ENCODE data around the gene PDCD6IP. TPM values are rescaled to one million over a fixed set of nuclear protein-coding genes. Genes with fewer than 3 reads are reported as not detected.
"Not testable (repeated sequence)": the region's sequence is repeated elsewhere in the genome, so short reads cannot be mapped to it uniquely, and the experiment has no call there.

Gene PDCD6IP
- total and polyA plus RNA-seq, 10 donors = 30.5 to 265 (median 175) TPM

DNA sequence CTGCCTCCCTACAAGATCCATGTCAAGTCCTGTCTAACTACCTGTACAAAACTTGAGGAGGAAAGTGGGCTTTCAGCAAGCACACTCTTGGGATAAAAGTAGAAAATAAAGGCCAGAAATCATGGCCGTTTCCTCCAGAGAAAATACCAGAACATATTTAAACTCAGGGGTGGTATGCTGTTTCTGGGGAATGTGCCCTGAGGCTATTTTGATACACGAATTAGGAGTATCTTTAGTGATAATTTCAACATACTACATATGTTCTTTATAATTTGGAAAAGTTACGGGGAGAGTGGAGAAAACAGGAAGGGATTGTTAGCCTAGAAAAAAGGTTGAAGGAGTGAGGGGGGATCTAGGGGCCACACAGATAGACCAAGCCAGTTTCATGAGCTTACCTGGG lies 18.7 kb upstream of the PDCD6IP start:
- intact Hi-C loops (cut with DNase I; ENCODE audit: low total_unique reads) = loop anchor here (10.0 kb wide), 2 partner anchors 145 to 645 kb away; no protein-coding TSS in a partner anchor
- TF ChIP-seq, protein P1, sequence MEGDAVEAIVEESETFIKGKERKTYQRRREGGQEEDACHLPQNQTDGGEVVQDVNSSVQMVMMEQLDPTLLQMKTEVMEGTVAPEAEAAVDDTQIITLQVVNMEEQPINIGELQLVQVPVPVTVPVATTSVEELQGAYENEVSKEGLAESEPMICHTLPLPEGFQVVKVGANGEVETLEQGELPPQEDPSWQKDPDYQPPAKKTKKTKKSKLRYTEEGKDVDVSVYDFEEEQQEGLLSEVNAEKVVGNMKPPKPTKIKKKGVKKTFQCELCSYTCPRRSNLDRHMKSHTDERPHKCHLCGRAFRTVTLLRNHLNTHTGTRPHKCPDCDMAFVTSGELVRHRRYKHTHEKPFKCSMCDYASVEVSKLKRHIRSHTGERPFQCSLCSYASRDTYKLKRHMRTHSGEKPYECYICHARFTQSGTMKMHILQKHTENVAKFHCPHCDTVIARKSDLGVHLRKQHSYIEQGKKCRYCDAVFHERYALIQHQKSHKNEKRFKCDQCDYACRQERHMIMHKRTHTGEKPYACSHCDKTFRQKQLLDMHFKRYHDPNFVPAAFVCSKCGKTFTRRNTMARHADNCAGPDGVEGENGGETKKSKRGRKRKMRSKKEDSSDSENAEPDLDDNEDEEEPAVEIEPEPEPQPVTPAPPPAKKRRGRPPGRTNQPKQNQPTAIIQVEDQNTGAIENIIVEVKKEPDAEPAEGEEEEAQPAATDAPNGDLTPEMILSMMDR (IDR thresholded peaks at IDR 0.05 in 8 of 11, conservative IDR thresholded peaks at IDR 0.05 in 3 of 11) = no peak
- no peak for TF ChIP-seq POLR2A (IDR thresholded peaks at IDR 0.05)
- no peak for TF ChIP-seq POLR2AphosphoS5 (IDR thresholded peaks at IDR 0.05)
- no peaks in the 10 kb centered on the region for H3K36me3 ChIP-seq
- H3K4me3 ChIP-seq = no peak overlapping the region
- DNase-seq = no peak
- H3K9me3 ChIP-seq = no peaks in the 10 kb centered on the region
- WGBS, 5 donors = 65 to 84% (median 77%) methylated on average over 3 of the region's 3 CpGs
- no peaks in the 10 kb centered on the region for H3K27me3 ChIP-seq (replicated peaks in 1 of 7)
- no peaks in the 10 kb centered on the region for H3K4me1 ChIP-seq
- H3K27ac ChIP-seq = no peak overlapping the region

DNA sequence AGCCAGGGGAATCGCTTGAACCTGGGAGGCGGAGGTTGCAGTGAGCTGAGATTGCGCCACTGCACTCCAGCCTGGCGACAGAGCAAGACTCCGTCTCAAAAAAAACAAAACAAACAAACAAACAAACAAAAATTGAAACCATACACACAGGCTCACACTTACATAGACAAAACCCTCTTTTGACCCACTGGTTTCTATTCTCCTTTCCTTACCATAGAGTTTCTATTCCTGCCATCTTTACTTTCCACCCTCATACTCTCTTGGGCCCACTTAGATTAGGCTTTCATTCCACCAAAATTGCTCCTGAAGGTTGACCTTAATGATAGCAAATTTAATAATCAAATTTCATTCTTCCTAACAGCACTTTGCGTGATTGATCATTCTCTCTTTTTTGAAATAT lies 17.0 kb upstream of the PDCD6IP start:
- H3K36me3 ChIP-seq; H3K9me3 ChIP-seq; H3K27me3 ChIP-seq (replicated peaks in 1 of 7); H3K4me3 ChIP-seq; DNase-seq; H3K27ac ChIP-seq; H3K4me1 ChIP-seq: not testable (repeated sequence)
- WGBS, 5 donors = 93 to 98% (median 95%) methylated on average over 6 of the region's 6 CpGs
- intact Hi-C loops (cut with DNase I; ENCODE audit: low total_unique reads) = loop anchor here (10.0 kb wide), 2 partner anchors 147 to 647 kb away; no protein-coding TSS in a partner anchor

DNA sequence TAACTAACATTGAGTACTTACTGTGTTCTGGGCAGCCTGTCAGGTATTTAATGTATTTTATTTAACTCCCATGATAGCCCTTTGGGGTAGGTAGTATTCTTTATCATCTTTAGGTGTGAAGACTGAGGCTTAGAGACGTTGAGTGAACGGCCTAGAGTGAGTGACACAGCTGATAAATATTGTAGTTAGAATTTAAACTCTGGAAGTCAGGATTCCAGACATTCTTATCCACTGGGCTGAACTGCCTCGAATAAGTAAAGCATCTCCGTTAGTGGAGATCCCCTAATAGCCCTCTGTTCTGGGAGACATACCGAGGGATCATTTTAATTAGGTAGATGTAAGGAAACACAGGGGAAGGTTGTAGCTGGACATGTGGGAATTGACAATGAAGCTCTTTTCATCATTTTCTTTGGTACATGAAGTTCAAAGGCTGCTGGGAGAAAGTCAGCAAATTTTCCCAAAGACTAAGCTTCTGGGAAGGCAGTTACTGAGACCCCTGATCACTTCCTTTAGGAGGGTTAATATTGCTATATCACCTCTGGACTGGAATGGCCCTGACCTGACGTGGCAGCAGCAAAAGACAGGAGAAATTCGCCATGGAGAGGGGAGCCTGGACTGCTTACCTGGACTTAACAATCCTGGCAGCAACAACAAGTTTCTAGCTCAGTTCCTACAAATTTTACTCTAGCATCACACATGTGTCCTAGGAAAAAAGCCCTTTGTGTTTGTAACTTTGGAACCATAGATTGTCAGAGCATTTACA lies 11.7 kb upstream of the PDCD6IP start:
- Histone ChIP-seq H3K9me3 (no peaks in the 10 kb centered on the region), H3K27me3 (replicated peaks in 1 of 7) (peaks cover 0 to 13% (median 0%) of the 10 kb centered on the region in 7 donors), H3K36me3 (no peaks in the 10 kb centered on the region), H3K4me1 (peaks cover 0 to 11% (median 4%) of the 10 kb centered on the region in 6 donors), H3K27ac (no peak overlapping the region), H3K4me3 (peak overlapping the region in 2 of 8 donors; percentile 13 to 45)
- TF ChIP-seq, protein P1 (IDR thresholded peaks at IDR 0.05 in 8 of 11, conservative IDR thresholded peaks at IDR 0.05 in 3 of 11) = no peak
- TF ChIP-seq POLR2AphosphoS5 (IDR thresholded peaks at IDR 0.05) (no peak), POLR2A (IDR thresholded peaks at IDR 0.05) (no peak)
- intact Hi-C loops (cut with DNase I; ENCODE audit: low total_unique reads) = loop anchor here (10.0 kb wide), 2 partner anchors 152 to 652 kb away; no protein-coding TSS in a partner anchor
- WGBS, 5 donors = 63 to 79% (median 78%) methylated on average over 7 of the region's 7 CpGs
- DNase-seq = no peak

DNA sequence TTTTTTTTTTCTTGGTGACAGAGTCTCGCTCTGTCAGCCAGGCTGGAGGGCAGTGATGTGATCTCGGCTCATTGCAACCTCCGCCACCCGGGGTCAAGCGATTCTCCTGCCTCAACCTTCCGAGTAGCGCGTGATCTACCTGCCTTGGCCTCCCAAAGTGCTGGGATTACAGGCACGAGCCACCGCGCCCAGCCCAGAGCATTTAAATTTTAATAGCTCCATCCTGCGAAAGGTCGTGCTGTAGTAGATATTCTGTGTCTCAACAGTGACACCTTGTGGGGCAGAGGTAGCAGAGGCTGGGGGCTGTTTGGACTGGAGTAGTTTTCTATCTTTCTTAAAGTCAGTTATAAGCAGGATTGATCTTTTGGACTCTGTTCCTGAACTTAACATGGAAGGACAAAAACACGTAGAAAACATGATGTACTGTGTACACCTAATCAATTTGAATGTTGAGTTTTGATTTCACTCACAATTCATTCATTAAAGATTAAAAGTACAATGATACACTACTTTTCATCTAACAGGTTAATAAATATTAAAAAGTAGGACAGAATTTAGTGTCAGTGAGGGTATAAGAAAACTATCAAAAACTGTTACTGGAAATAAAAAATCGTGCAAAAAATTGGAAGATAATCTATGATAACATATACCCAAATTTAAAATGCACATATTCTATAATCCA lies 11.0 kb upstream of the PDCD6IP start:
- Histone ChIP-seq H3K9me3 (no peaks in the 10 kb centered on the region), H3K36me3 (no peaks in the 10 kb centered on the region), H3K27me3 (replicated peaks in 1 of 7) (peaks cover 0 to 13% (median 0%) of the 10 kb centered on the region in 7 donors), H3K27ac (no peak overlapping the region), H3K4me1 (peaks cover 0 to 12% (median 4%) of the 10 kb centered on the region in 6 donors), H3K4me3 (peak overlapping the region in 2 of 8 donors; percentile 13 to 45)
- DNase-seq = no peak
- WGBS, 5 donors = 6 to 10% (median 10%) methylated on average over 15 of the region's 15 CpGs
- intact Hi-C loops (cut with DNase I; ENCODE audit: low total_unique reads) = loop anchor here (10.0 kb wide), 2 partner anchors 153 to 653 kb away; no protein-coding TSS in a partner anchor
- no peak for TF ChIP-seq POLR2AphosphoS5 (IDR thresholded peaks at IDR 0.05)
- TF ChIP-seq, protein P1 (IDR thresholded peaks at IDR 0.05 in 8 of 11, conservative IDR thresholded peaks at IDR 0.05 in 3 of 11) = peak in 10 of 11 experiments; percentile 52 to 81 (median 74)
